Measurements from ENCODE around the gene PPBP. TPM values are rescaled to one million over a fixed set of nuclear protein-coding genes. Genes with fewer than 3 reads are reported as not detected.

Gene PPBP
- total RNA-seq, 6 experiments from 2014 or later = not detected

DNA sequence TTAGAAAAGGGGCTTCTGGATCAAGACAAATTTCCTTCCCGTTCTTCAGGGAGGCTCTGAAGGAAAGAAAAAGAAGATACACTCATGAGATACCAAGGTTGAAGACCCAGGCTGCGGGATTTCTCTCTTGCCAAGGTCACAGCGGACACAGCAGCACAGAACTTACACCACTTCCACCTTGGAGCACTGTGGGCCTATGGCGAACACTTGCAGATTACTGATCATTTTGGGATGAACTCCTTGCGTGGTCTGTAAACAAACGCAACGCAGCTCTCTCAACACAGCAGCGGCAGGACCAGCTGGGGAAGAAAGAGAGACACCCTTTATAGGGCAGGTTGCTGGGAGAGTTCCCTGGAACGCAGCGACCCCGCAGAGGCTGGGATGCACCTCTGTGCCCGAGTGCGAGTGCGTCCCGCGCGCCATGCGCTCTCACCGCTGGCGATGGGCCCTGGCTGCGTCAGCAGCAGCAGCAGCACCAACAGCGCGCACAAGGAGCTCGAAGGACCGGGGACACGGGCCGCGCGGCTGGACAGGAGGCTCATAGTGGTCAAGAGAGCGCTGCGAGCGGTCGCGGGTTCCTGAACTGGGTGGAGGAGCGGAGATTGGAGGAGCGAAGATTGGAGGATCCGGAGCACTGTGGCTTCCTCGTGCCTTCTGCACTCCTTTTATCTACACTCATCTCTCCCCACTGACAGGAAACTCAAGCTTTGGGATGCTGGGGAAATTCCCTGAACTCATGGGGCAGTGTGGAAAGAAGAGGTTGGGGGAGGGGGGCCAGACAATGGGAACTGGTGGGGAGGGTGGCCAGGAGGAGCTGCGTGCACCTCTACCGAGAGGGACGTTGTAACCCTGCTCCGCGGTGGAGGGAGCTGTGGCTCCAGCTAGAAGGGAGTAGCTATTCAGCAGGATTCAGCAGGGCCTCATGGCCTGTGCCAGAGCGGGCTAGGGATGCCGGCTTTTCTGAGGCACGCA is 10.3 kb upstream of the PPBP start, which contains the start of gene CXCL5:
Gene CXCL5, minus strand, starts transcription at position 638 of the 972 bp plus-strand sequence. Its CDS starts 96 bp downstream, at position 542.
- Mint-ChIP-seq H3K36me3 (ENCODE audit: low read depth) (no peaks in the 10 kb centered on the region), H3K4me1 (ENCODE audit: low read depth) (peaks cover 10% of the 10 kb centered on the region; the same call in 1 of the 2 replicates), H3K27me3 (ENCODE audit: insufficient read depth) (peaks cover 7% of the 10 kb centered on the region; the same call in 1 of the 2 replicates), H3K4me3 (peak within 1 kb of the TSS; percentile 82), H3K9me3 (no peaks in the 10 kb centered on the region), H3K27ac (no peak within 1 kb of the TSS)
- TF ChIP-seq, protein P1, sequence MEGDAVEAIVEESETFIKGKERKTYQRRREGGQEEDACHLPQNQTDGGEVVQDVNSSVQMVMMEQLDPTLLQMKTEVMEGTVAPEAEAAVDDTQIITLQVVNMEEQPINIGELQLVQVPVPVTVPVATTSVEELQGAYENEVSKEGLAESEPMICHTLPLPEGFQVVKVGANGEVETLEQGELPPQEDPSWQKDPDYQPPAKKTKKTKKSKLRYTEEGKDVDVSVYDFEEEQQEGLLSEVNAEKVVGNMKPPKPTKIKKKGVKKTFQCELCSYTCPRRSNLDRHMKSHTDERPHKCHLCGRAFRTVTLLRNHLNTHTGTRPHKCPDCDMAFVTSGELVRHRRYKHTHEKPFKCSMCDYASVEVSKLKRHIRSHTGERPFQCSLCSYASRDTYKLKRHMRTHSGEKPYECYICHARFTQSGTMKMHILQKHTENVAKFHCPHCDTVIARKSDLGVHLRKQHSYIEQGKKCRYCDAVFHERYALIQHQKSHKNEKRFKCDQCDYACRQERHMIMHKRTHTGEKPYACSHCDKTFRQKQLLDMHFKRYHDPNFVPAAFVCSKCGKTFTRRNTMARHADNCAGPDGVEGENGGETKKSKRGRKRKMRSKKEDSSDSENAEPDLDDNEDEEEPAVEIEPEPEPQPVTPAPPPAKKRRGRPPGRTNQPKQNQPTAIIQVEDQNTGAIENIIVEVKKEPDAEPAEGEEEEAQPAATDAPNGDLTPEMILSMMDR (IDR thresholded peaks at IDR 0.05) = no peak
- peak; percentile 15 for DNase-seq

GRCh38 chr4:73992050-73992449 is 4.1 kb upstream of the PPBP start:
- Mint-ChIP-seq H3K4me1 (ENCODE audit: low read depth) (no peaks in the 10 kb centered on the region), H3K36me3 (ENCODE audit: low read depth) (no peaks in the 10 kb centered on the region), H3K9me3 (no peaks in the 10 kb centered on the region), H3K27ac (no peak overlapping the region), H3K4me3 (no peak overlapping the region), H3K27me3 (ENCODE audit: insufficient read depth) (peaks cover 6% of the 10 kb centered on the region; the same call in 1 of the 2 replicates)
- no peak for DNase-seq
- TF ChIP-seq, protein P1 (IDR thresholded peaks at IDR 0.05) = no peak

- Mint-ChIP-seq H3K9me3 (no peaks in the 10 kb centered on the region), H3K27ac (no peak overlapping the region), H3K36me3 (ENCODE audit: low read depth) (no peaks in the 10 kb centered on the region), H3K27me3 (ENCODE audit: insufficient read depth) (peaks cover 7% of the 10 kb centered on the region; the same call in 1 of the 2 replicates), H3K4me3 (no peak overlapping the region), H3K4me1 (ENCODE audit: low read depth) (no peaks in the 10 kb centered on the region)
- TF ChIP-seq, protein P1 (IDR thresholded peaks at IDR 0.05) = no peak
- no peak for DNase-seq
Measured at GRCh38 chr4:73991742-73992000, 3.7 kb upstream of the PPBP start.

GRCh38 chr4:73990988-73991741 is 3.2 kb upstream of the PPBP start:
- no peak overlapping the region for H3K27ac Mint-ChIP-seq
- no peaks in the 10 kb centered on the region for H3K36me3 Mint-ChIP-seq (ENCODE audit: low read depth)

GRCh38 chr4:73989928-73990327 is 1.9 kb upstream of the PPBP start:
- peaks cover 6% of the 10 kb centered on the region; the same call in 1 of the 2 replicates for H3K27me3 Mint-ChIP-seq (ENCODE audit: insufficient read depth)
- no peak for DNase-seq
- H3K27ac Mint-ChIP-seq = no peak overlapping the region
- TF ChIP-seq, protein P1 (IDR thresholded peaks at IDR 0.05) = no peak
- H3K4me3 Mint-ChIP-seq = no peak overlapping the region
- H3K4me1 Mint-ChIP-seq (ENCODE audit: low read depth) = no peaks in the 10 kb centered on the region
- H3K36me3 Mint-ChIP-seq (ENCODE audit: low read depth) = no peaks in the 10 kb centered on the region
- H3K9me3 Mint-ChIP-seq = no peaks in the 10 kb centered on the region

More at GRCh38 chr4:73990988-73991741, 3.2 kb upstream of the PPBP start:
- TF ChIP-seq, protein P1 (IDR thresholded peaks at IDR 0.05) = no peak
- no peak for DNase-seq
- Mint-ChIP-seq H3K27me3 (ENCODE audit: insufficient read depth) (peaks cover 7% of the 10 kb centered on the region; the same call in 1 of the 2 replicates), H3K4me1 (ENCODE audit: low read depth) (no peaks in the 10 kb centered on the region), H3K4me3 (no peak overlapping the region), H3K9me3 (no peaks in the 10 kb centered on the region)
